GM18867 (cell line): ENCODE measurements around the gene EPB41L4A.
"Not testable (repeated sequence)": the region's sequence is repeated elsewhere in the genome, so short reads cannot be mapped to it uniquely, and the experiment has no call there.

ENCODE experiments used
- ATAC-seq: cut with Tn5 transposase; IDR thresholded peaks from one replicate; pipeline ENCODE4 v1.9.1; 2021; ENCODE audit warnings: mild to moderate bottlenecking, moderate library complexity; ENCODE audit not compliant: unreplicated experiment

EPB41L4A gene

DNA sequence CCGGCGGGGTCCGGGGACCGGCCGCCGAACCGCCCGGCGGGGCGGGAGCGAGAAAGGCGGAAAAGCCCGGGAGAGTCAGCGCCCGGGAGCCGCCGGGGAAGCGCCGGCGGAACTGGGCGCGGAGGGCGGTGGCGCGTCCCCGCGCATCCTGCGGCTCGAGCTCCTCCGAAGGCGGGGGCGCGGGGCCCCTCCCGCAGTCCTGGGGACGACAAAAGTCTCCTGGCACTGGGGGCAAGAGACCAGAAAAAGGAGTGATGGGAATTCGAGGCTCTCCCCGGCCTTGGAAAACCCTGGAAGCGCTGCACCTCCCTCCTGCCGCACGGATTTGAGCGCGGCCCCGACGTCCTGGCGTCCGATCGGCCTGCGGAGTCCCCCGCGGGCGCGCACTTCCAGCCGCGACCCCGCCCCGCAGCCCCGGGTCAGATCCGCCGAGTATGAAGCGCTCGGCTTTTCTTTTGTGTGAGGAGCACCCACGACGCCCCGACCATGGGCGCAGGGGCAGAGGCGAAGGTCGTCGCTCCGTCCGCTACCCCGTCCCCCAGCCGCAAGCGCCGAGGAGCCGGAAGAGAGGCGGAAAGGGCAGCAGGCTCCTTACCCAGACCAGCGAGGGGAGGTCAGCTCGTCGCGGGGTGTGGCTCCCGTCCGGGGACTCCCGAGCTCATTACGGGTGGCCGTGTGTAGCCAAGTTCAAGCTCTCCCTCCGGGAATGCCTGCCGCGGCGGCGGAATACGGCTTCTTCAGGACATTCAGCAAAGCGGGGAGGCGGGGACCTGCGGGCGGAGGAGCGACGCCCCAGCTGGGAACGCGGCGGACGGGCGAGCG, at the start of gene EPB41L4A:
Gene EPB41L4A, minus strand, starts transcription at position 114 of the 822 bp plus-strand sequence. CDS start 238 bp downstream, outside the sequence.
- ATAC-seq: peak; percentile 14

DNA sequence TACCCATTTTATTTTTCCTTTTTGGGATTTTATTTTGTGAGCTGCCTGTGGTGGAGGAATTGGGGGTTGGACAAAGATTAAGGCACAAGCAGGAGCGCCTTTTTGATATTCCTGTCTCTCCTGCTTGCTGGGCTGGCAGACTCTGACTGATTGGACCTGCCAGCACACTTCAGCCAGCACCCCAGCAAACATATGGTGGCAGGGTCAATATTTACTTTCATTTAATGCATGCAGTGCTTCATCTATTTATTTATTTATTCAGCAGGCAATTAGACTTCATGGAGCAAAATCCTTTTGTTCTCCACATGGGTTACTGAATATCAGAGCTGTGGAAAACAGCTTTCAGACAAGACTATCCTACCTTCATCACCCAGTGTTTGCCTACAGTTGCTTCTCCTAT, 48.4 kb upstream of the EPB41L4A start:
- ATAC-seq: no peak

- ATAC-seq: not testable (repeated sequence)
Measured at GRCh38 chr5:112466261-112466660, 47.2 kb upstream of the EPB41L4A start.

- ATAC-seq: not testable (repeated sequence)
Measured at GRCh38 chr5:112447187-112447760, 28.2 kb upstream of the EPB41L4A start.

DNA sequence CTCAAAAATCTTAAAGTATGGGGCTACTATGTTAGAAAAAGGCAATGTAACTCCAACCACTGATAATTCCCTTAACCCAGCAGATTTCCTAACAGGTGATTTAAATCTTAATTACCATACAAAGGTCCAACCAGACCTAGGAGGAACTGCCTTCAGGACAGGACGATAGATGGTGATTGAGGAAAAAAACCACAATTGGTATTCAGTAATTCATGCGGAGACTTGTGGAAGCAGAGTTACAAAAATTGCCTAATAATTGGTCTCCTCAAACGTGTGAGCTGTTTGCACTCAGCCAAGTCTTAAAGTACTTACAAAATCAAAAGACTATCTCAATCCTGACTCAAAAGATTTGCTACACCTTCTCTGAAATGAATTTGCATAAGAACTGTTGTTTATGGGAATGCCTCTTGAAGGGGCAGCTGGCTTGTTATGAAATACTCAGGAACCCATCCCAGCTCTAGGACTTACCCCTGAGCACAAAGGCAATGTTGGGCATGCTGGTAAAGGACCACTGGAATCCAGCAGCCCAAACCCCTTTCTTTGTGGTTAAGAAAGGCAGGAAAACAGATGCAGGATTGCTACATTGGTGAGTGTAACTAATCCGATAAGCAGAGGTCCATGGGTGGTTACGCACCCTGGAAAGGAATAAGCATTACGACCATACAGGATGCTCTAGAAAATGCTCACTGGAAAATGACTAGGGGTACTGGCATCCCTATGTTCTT, 26.7 kb upstream of the EPB41L4A start:
- ATAC-seq: no peak

- not testable (repeated sequence) for ATAC-seq
Measured at GRCh38 chr5:112443932-112444331, 24.9 kb upstream of the EPB41L4A start.

DNA sequence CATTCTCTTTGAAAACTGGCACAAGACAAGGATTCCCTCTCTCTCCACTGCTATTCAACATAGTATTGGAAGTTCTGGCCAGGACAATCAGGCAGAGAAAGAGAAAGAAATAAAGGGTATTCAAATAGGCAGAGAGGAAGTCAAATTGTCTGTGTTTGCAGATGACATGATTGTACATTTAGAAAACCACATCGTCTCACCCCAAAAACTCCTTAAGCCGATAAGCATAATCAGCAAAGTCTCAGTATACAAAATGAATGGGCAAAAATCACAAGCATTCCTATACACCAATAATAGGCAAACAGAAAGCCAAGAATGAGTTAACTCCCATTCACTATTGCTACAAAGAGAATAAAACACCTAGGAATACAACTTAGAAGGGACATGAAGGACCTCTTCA, 21.0 kb upstream of the EPB41L4A start:
- no peak for ATAC-seq

GRCh38 chr5:112436144-112436543, 17.1 kb upstream of the EPB41L4A start:
- ATAC-seq: no peak

GRCh38 chr5:112434641-112435040, 15.6 kb upstream of the EPB41L4A start:
- ATAC-seq: no peak

- not testable (repeated sequence) for ATAC-seq
Measured at GRCh38 chr5:112426202-112426601, 7.1 kb upstream of the EPB41L4A start.

DNA sequence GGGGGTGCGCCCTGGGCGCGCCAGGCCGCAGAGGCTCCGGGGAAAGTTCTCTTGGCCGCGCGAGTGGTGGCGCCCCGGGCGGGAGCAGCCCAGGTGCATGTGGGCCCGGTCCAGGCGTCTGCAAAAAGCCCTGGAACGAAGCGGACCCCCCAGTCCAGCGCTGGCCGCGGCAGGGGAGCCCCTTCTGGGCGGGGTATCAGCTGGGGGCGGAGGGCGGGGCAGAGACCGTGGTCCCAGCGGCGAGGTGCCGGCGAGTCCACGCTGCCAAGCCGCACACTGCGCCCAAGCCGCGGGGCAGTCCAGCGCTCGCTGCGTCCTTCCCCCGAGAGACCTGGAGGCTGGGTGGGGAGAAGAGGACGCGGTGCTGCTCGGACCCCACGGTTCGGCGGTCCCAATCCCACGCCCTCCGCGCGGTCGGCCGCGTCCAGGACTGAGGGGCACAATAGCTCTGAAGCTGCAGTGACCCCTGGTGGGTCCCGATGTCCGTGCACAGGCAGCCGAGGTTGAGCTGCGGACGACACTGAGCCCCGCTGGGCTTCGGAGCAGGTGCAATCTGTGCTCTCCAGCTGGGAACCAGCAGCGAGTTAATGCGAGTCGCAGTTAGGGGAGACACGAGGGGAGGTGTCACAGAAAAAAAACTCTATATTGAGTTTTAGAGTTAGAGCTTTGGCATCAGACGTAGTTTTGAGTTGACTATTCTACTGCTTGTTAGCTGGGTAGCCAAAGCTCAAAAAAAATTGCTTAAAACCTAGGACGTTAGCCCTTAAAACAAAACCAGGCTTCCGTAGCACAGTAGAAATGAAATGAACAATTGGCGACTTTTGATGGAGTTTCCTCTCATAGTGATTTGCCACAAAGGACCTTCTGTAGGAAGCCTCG, 1.1 kb upstream of the EPB41L4A start:
- peak; percentile 79 for ATAC-seq

- no peak for ATAC-seq
Measured at GRCh38 chr5:112418659-112419163, 366 bp downstream of the EPB41L4A start.

DNA sequence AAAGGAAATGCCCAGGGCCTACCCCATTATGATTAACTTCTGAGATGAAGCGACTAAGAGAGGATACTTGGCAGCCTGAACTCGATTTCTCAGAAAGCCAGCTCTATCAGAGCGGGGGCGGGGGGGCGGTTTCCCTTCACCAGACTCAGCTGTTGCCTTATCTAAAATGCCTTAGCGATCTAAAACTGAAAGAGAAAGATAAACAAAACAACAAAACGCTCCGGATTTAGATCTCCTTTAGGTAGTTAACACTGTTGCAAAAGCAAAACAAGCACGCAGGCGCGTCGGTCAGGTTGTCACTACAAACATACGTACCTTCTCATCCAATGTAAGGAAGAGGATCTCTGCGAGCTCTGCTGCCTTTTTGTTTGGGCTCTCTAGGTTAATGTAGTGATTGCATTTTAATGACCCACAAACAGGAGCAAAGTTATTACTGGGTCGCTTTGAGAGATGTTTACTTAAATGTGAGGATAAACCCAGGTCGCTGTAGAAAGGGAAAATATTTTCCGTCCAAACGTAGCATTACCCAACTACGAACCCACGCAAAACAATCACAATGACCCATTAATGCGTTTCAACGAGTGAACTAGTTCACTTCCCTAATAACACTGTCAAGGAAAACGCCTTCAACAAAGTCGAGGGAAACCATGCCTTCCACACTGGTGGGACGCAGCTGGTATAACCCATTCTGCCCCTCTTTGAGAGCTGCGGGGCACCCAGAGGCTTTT, 982 bp downstream of the EPB41L4A start:
- ATAC-seq: peak; percentile 66

- ATAC-seq: no peak
Measured at GRCh38 chr5:112415552-112415951, 3.5 kb downstream of the EPB41L4A start.

DNA sequence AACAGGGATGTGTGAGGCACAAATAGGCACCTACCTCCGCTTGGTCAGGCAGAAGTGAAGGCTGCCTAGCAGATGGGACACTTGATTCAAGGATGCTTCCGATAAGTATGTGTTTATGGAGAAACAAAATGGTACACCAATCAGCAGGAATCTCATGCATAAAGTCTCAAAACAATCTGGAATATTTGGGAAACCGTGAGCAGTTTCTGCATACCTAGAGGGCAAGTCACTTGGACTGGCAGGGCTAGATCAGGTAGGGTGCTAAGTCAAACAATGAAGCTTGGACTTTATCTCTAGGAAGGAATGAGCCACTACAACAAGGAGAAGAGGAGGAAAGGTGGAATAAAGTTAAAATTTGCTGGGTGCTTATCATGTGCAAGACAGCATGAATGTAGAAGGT, 5.5 kb downstream of the EPB41L4A start:
- ATAC-seq: no peak

DNA sequence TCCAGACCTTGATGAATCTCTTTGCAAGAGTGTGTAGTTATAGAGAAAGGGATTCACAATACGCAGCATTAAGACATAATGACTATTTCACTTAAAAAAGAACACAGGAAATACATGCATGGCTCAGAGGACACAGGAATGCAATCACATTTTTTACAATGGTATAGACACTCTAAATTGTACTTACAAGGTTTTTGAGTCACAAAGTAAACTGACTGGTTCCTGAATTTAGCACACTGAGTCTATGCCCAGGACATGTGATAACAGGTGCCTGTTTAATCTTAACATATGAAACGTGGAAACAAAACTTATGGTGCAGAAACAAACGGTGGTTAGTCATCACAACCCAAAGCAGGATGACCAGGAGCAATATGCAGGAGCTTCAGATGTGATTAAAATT, 6.7 kb downstream of the EPB41L4A start:
- no peak for ATAC-seq

DNA sequence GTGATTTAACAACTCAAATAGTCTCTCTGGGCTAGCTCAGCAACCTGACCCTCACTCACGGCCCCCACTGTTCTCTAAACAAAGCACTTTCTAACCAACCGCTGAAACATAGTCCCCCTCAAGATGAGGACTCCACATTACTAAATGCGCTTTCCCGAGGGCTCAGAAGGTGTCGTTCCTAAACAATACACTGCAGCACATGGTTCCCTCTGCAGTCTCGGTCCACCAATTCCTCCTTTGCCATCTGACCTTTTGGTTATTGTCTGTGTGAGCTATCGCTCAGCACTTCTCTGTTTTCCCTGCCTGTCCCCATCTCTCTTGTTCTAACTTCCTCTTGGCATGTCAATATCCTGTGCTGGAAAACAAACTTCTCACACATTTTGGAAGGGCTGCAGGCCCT, 7.2 kb downstream of the EPB41L4A start:
- ATAC-seq: no peak

- no peak for ATAC-seq
Measured at GRCh38 chr5:112407666-112408065, 11.4 kb downstream of the EPB41L4A start.

GRCh38 chr5:112407240-112407639, 11.8 kb downstream of the EPB41L4A start:
- no peak for ATAC-seq

GRCh38 chr5:112403069-112403468, 16.0 kb downstream of the EPB41L4A start:
- ATAC-seq: no peak
